ENCODE measurements around the gene ADAMTS15.
"Not testable (repeated sequence)": the region's sequence is repeated elsewhere in the genome, so short reads cannot be mapped to it uniquely, and the experiment has no call there.

The ADAMTS15 gene

GRCh38 chr11:130436171-130436570 is 12.3 kb upstream of the ADAMTS15 start:
- no peak for DNase-seq (ENCODE audit: low read depth in 3 of 3)

GRCh38 chr11:130437848-130438247 is 10.6 kb upstream of the ADAMTS15 start:
- DNase-seq (ENCODE audit: low read depth in 3 of 3) = no peak

DNA sequence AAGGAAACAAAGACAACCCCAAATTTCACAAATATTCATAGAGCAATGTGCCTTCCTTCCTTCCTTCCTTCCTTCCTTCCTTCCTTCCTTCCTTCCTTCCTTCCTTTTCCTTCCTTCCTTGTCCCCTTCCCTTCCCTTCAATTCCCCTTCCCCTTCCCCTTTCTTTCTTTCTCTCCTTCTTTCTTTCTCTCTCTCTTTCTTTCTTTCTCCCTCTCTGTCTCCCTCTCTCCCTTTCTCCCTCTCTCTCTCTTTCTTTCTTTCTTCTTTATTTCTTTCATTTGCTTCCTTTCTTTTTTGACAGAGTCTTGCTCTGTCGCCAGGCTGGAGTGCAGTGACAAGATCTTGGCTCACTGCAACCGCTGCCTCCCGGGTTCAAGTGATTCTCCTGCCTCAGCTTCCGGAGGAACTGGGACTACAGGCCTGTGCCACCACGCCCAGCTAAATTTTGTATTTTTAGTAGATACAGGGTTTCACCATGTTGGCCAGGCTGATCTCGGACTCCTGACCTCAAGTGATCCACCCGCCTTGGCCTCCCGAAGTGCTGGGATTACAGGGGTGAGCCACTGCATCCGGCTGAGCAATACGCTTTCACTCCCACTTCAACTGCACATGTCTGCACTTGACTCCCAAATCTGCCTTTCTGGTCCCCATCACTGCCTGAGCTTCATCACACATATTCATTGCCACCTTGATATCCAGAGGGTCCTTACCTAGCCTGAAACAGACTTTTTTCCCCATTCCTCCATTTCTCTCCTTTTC is 9.9 kb upstream of the ADAMTS15 start:
- not testable (repeated sequence) for DNase-seq (ENCODE audit: low read depth in 3 of 3)

DNA sequence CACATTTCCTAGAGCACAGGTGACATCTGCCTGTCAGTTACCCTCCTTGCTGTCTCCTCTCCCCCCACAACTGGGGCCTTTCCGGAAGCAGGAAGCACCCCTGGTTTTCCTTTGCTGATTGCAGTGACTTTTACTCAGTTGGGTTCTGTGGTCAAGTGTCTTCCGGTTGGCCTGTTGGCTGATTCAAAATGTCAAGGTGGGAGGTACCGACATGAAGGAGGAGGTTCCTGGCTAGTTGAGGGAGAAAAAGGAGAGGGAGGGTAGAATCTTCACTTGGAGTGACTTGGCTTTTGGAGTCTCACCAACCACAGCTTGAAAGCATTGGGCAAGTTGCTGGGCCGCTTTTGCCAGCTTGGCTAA is 9.3 kb upstream of the ADAMTS15 start:
- no peak for DNase-seq (ENCODE audit: low read depth in 3 of 3)

DNA sequence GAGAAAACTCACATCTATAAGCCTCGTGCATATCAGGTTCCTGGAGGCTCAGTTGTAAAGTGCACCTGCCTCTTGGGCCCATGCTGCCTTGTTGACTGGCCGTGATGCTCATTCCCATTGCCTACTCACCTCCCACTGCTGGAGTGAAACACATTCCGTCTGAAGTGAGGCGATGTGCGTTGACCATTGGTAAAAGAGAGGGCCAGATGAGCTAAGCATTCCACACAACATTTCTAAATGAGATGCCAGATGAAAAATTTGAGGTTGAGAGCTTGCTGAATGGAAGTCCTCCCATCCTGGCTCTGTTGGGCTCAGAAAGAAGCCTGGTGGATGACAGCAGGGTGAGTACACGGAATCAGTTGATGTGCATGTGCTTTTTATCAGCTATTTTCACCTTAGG is 8.6 kb upstream of the ADAMTS15 start:
- no peak for DNase-seq (ENCODE audit: low read depth in 3 of 3)

DNA sequence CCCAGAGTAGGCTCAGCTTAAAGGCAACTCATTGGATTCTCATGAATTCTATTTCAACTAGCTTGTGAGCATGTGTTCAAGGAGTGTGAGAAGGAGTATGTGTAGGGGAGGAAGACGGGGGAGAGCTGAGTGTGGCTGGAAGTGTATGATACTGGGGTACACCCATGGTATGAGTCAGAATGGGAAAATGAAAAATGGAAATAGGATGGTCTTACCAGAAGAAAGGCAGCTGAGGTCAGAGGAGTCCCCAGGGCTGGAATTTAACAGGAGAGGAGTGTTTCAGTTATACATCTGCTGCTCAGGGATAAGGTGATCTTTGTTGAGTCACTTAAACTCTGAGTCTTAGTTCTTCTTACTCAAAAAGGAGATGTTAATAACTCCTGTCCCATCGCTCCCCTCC is 6.7 kb upstream of the ADAMTS15 start:
- no peak for DNase-seq (ENCODE audit: low read depth in 3 of 3)

DNA sequence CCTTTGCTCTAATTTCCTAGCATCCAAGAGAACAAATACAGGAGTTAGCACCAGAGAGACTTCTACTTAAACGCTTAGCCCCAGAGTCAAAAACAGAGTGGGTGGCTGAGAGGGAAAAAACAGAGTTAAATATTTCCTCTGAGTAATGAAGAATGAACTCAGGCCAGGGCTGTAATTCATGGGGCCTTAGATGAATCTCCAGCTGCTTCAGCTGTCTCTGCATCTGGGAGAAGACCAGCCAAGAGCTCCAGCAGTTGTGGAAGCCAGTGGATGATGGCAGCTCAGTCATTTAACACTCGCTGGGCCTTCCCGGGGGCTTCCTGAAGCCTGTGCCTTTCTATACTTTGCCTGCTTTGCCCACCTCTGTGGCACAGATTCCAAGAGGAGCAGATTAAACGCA is 5.7 kb upstream of the ADAMTS15 start:
- no peak for DNase-seq (ENCODE audit: low read depth in 3 of 3)

- DNase-seq (ENCODE audit: low read depth in 3 of 3) = no peak
These were observed 2.7 kb upstream of the ADAMTS15 start for GRCh38 chr11:130445788-130446187.

GRCh38 chr11:130448039-130448415 is 418 bp upstream of the ADAMTS15 start:
- DNase-seq (ENCODE audit: low read depth in 3 of 3) = no peak

DNA sequence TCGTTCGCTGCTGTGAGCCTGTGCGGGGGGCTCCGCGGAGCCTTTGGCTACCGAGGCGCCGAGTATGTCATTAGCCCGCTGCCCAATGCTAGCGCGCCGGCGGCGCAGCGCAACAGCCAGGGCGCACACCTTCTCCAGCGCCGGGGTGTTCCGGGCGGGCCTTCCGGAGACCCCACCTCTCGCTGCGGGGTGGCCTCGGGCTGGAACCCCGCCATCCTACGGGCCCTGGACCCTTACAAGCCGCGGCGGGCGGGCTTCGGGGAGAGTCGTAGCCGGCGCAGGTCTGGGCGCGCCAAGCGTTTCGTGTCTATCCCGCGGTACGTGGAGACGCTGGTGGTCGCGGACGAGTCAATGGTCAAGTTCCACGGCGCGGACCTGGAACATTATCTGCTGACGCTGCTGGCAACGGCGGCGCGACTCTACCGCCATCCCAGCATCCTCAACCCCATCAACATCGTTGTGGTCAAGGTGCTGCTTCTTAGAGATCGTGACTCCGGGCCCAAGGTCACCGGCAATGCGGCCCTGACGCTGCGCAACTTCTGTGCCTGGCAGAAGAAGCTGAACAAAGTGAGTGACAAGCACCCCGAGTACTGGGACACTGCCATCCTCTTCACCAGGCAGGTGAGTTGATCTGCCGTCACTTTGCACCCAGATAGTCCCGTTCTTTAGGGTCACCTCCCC is 1.0 kb downstream of the ADAMTS15 start:
- no peak for DNase-seq (ENCODE audit: low read depth in 3 of 3)

- DNase-seq (ENCODE audit: low read depth in 3 of 3) = no peak
These were observed 1.7 kb downstream of the ADAMTS15 start for GRCh38 chr11:130449996-130450769.

DNA sequence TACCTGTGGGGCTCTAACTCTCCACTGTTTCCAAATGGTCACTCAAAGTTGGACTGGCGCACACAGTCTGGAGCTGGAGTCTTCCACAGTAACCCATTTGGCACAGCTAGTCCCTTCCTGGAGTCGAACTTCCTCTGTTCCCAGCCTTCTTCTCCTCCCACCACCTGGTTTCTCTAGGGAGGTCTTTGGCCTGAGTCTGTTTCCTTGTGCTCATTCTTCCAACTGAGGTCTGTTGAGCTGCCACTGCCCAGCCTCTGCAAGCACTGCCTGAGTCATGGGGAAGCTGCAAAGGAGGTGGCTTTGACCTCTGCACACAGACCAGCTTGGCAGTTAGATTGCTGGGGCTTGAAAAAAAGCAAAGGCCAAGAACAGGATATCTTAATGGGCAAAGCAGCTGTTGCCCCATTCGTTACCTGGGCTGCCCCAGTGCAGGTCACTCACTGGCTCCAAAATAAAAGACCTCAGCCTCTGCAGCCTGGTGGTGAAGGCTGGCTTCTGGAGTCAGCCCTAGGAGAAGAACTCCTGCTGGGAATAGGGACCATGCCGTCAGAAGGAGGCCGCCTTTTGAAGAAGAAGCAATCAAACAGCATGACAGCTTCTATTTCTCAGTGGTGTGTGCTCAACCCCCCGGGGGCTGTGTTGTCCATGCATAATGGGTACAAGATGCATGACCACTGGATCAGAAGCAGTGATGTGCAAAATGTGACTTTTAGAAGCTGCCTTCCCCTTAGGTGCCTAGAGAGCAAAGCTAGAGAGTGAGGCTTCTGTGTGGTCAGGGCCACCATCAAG is 3.0 kb downstream of the ADAMTS15 start:
- DNase-seq (ENCODE audit: low read depth in 3 of 3) = no peak

- no peak for DNase-seq (ENCODE audit: low read depth in 3 of 3)
These were observed 3.7 kb downstream of the ADAMTS15 start for GRCh38 chr11:130452176-130452575.

- DNase-seq (ENCODE audit: low read depth in 3 of 3) = no peak
These were observed 4.5 kb downstream of the ADAMTS15 start for GRCh38 chr11:130452940-130453339.

DNA sequence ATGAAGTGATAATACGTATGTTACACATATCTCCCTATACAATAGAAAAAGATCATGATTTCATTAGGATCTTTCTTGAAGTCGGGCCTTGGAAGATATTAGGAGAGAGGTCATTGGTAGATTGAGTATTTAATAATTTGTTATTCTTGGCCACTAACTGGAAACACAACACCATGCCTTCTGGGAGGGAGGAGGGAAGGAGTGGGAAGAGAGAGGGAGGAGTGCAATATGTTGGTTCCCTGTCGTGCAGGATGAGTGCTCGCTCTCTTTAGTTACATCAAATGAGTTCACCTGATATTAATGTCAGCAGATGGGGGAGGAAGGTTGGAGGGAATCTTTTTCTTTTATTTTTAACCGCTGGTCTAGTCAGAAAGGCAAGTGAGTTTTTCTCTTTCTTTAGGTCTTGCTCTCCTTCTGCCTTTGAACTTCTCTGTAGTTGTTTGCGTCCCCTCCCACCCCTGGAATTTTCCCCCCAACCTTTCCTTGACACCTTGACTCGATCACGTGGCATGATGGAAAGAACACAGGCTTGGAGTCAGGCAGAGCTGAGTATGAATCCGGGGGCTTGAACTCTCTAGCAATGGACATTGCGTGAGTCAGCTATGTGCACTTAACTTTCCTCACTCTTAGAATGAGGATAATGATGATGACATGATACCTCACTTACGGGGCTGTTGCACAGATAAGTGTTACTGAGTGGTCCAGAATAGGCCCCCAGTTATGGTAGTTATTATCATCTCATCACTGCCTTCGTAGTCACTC is 6.2 kb downstream of the ADAMTS15 start:
- DNase-seq (ENCODE audit: low read depth in 3 of 3) = no peak

- no peak for DNase-seq (ENCODE audit: low read depth in 3 of 3)
These were observed 7.2 kb downstream of the ADAMTS15 start for GRCh38 chr11:130455483-130456127.

- DNase-seq (ENCODE audit: low read depth in 3 of 3) = no peak
These were observed 7.8 kb downstream of the ADAMTS15 start for GRCh38 chr11:130456286-130456685.

DNA sequence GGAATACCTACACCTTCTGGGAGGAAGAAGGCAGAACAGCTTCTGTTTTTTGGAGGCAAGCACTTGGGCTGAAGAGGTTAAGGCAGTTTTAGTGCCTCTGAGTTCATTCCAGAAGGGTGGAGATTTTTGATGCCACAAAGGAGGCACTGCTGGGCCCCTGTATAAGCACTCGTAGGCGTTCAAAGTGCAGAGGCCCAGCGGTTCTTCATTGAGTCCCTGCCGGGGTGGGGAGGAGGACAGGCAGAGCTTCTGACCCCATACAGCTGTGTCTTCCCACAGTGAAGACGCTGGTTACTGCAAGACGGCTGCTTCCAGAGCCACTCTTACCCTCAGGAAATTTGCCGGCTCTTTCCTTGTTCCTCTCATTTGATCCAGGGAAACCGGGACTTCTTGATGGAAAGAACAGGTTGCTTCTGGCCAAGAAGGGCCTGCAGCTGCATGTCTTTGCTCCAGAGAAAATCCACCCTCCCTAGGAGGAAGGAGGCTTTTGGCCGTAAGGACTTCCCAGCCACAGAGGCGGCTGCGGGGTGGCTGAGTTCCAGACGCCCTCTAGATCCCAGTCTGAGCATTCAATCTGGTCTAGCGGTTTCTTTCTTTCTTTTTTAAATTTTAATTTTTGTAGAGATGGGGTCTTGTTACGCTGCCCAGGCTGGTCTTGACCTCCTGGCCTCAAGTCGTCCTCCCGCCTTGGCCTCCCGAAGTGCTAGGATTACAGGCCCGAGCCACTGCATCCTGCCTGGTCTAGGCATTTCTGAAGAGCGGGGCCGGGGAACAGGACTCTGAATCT is 9.4 kb downstream of the ADAMTS15 start:
- DNase-seq (ENCODE audit: low read depth in 3 of 3) = no peak

DNA sequence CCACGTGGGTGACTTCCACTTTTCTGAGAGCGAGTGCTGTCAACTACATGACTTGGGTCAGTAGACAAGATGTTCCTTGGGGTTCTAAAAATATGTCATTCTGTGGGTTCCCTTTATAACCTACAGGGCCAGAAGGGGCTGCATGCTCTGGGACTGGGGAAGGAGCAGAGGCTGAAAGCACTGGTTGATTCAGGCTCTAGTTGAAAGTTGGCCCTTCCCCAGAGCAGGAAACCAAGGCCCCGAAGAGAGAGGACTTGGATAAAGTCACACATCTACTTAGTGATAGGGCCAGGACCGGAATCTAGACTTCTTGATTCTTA is 9.9 kb downstream of the ADAMTS15 start:
- DNase-seq (ENCODE audit: low read depth in 3 of 3) = no peak

- no peak for DNase-seq (ENCODE audit: low read depth in 3 of 3)
These were observed 11.1 kb downstream of the ADAMTS15 start for GRCh38 chr11:130459521-130459920.
